Endothelial cell of umbilical vein (primary cell): ENCODE results near the gene CLEC17A. TPM values are rescaled to one million over a fixed set of nuclear protein-coding genes. Genes with fewer than 3 reads are reported as not detected.

Experiments used
- BruUV-seq: library from RNA; stranded (reverse); fragments of 400-500 nt; replicated peaks from 2 replicates; lab custom pipeline; 2021; lab: Mats Ljungman, UMichigan
- CTCF ChIA-PET: fragments of 300-600, 350-600 bp; sonication (Branson Sonifier 250); formaldehyde crosslinking; loops from one replicate; lab custom pipeline; 2021; ENCODE audit warnings: antibody characterized with exemption, inconsistent platforms; lab: Charles Lee
- POLR2A ChIA-PET: fragments of 300-600, 350-600 bp; sonication (Branson Sonifier 250); formaldehyde crosslinking; loops from one replicate; lab custom pipeline; 2021; ENCODE audit warnings: antibody characterized with exemption, inconsistent platforms; lab: Charles Lee
- DNase-seq: peaks from one replicate; pipeline ENCODE4 v3.0.0-alpha.2; 2011; ENCODE audit warnings: low read depth, low spot score
- FAIRE-seq: peaks from 2 replicates; lab custom pipeline; 2011; peaks lifted over from hg19 to GRCh38; lab: Jason Lieb, UNC
- H2AFZ ChIP-seq: 2 replicates; pipeline ENCODE4 v1.6.0; 2012; ENCODE audit warnings: low read depth, low read length, control low read depth, inconsistent platforms
- H3K27ac ChIP-seq: 2 replicates; pipeline ENCODE4 v1.5.1; 2011; ENCODE audit warnings: low read depth, mild to moderate bottlenecking, control low read depth, low read length, moderate library complexity; ENCODE audit not compliant: insufficient read depth
- H3K27me3 ChIP-seq, 2 experiments: 2 replicates each; pipeline versions ENCODE4 v1.6.0 to v1.6.1; 2011; ENCODE audit warnings: low read length in 2 of 2, mixed read lengths in 1 of 2; ENCODE audit not compliant: control insufficient read depth in 2 of 2, insufficient read depth in 2 of 2
- H3K36me3 ChIP-seq, 2 experiments: 2 replicates in 1 of 2; 3 replicates in 1 of 2; pipeline ENCODE4 v1.5.1; 2011; ENCODE audit warnings: low read length in 2 of 2, mild to moderate bottlenecking in 1 of 2, moderate library complexity in 1 of 2; ENCODE audit not compliant: control insufficient read depth in 2 of 2, insufficient read depth in 2 of 2; ENCODE audit errors: extremely low read depth in 1 of 2
- H3K4me1 ChIP-seq: 3 replicates; pipeline ENCODE4 v1.5.1; 2011; ENCODE audit warnings: mild to moderate bottlenecking, low read length; ENCODE audit not compliant: control insufficient read depth, insufficient read depth; ENCODE audit errors: extremely low read depth
- H3K4me2 ChIP-seq: 2 replicates; pipeline ENCODE4 v1.6.1; 2011; ENCODE audit warnings: low read length, control low read depth, mixed read lengths; ENCODE audit not compliant: insufficient read depth
- H3K4me3 ChIP-seq, 3 experiments: fragments of 200-600 bp in 1 of 3; sonication (generic), shearing (Covaris generic) in 1 of 3; replicated peaks in 1 of 3; 2 replicates each; pipeline ENCODE4 v1.5.1; 2011 to 2016; ENCODE audit warnings: control low read depth in 3 of 3, low read length in 3 of 3, mild to moderate bottlenecking in 2 of 3, inconsistent platforms in 1 of 3, low read depth in 1 of 3, moderate library complexity in 1 of 3; ENCODE audit not compliant: insufficient read depth in 1 of 3
- H3K79me2 ChIP-seq: 2 replicates; pipeline ENCODE4 v1.6.0; 2012; ENCODE audit warnings: low read length, inconsistent platforms; ENCODE audit not compliant: control insufficient read depth, insufficient read depth
- H3K9ac ChIP-seq: replicated peaks from 2 replicates; pipeline ENCODE3; 2011; ENCODE audit warnings: low read length, control low read depth; ENCODE audit not compliant: insufficient read depth; ENCODE audit errors: extremely low read depth
- H3K9me1 ChIP-seq: replicated peaks from 3 replicates; pipeline ENCODE4 v1.6.0; 2011; ENCODE audit warnings: mild to moderate bottlenecking, low read length; ENCODE audit not compliant: control insufficient read depth, insufficient read depth; ENCODE audit errors: extremely low read depth
- H3K9me3 ChIP-seq: replicated peaks from 2 replicates; pipeline ENCODE4 v1.5.1; 2012; ENCODE audit warnings: low read length, inconsistent platforms; ENCODE audit not compliant: control insufficient read depth, insufficient read depth
- H4K20me1 ChIP-seq: replicated peaks from 2 replicates; pipeline ENCODE3; 2011; ENCODE audit warnings: mild to moderate bottlenecking, low read length; ENCODE audit not compliant: control insufficient read depth, insufficient read depth; ENCODE audit errors: extremely low read depth
- EZH2 ChIP-seq: IDR thresholded peaks from 2 replicates; pipeline ENCODE4 v1.6.1; 2012; ENCODE audit warnings: borderline replicate concordance, low read depth, mild to moderate bottlenecking, moderate library complexity, low read length, inconsistent platforms; ENCODE audit not compliant: severe bottlenecking
- FOS ChIP-seq: IDR thresholded peaks from 2 replicates; pipeline ENCODE4 v1.6.1; 2011; ENCODE audit warnings: mild to moderate bottlenecking, low read length, moderate library complexity, borderline replicate concordance; ENCODE audit not compliant: insufficient read depth
- GATA2 ChIP-seq: IDR thresholded peaks from 2 replicates; pipeline ENCODE4 v1.7.0; 2011; ENCODE audit warnings: low read depth, mild to moderate bottlenecking, moderate library complexity, mixed read lengths, low read length; ENCODE audit not compliant: insufficient read length, insufficient read depth
- JUN ChIP-seq: IDR thresholded peaks from 2 replicates; pipeline ENCODE4 v1.6.1; 2011; ENCODE audit warnings: borderline replicate concordance, low read depth; ENCODE audit not compliant: insufficient read length, insufficient read depth
- MYC ChIP-seq: IDR thresholded peaks from one replicate; pipeline ENCODE4 v1.6.1; 2011; ENCODE audit warnings: mild to moderate bottlenecking, low read depth, low read length
- POLR2A ChIP-seq: IDR thresholded peaks from 2 replicates; pipeline ENCODE4 v1.6.1; 2012; ENCODE audit warnings: low read depth, mild to moderate bottlenecking, control low read depth, low read length
- POLR2AphosphoS5 ChIP-seq: IDR thresholded peaks from 2 replicates; pipeline ENCODE4 v1.6.1; 2012; ENCODE audit warnings: low read depth, mild to moderate bottlenecking, control low read depth, low read length, moderate library complexity; ENCODE audit not compliant: insufficient read depth
- dilution Hi-C: fragments of 300-500 bp; cut with MboI; formaldehyde crosslinking; loops from one replicate; pipeline ENCODE4 v1.15.0; 2019; ENCODE audit warnings: low sequenced_read_pairs; ENCODE audit not compliant: extremely low pct_ligation_motif_present
- intact Hi-C: fragments of 100-400 bp; cut with micrococcal nuclease; formaldehyde crosslinking; loops from one replicate; pipeline ENCODE4 v1.10.0; 2022
- polyA plus RNA-seq, 4 experiments: library from polyadenylated mRNA; depleted of rRNA in 3 of 4; stranded (reverse) in 3 of 4; unstranded in 1 of 4; fragments of >200 nt; gene quantifications; 2 replicates each; pipeline versions ENCODE4 v1.2.1 to v1.2.3, GENCODE V29; 2011 to 2012; ENCODE audit warnings: missing spikeins in 1 of 4
- total RNA-seq: library from RNA; stranded (reverse); gene quantifications from 2 replicates; pipeline ENCODE4 v1.2.3, GENCODE V29; 2021
- TF ChIP-seq, protein P1 (sequence below), 2 donors: IDR thresholded peaks; 1 replicate in 1 of 2; 2 replicates in 1 of 2; pipeline ENCODE4 v1.5.1; 2011; ENCODE audit warnings: low read length in 2 of 2, mild to moderate bottlenecking in 2 of 2, moderate library complexity in 2 of 2, control low read depth in 1 of 2, inconsistent platforms in 1 of 2, low read depth in 1 of 2; ENCODE audit not compliant: insufficient read depth in 1 of 2; ENCODE audit errors: extremely low read depth in 1 of 2
- TF ChIP-seq, protein P2 (sequence below): IDR thresholded peaks from 2 replicates; pipeline ENCODE4 v1.6.1; 2011; ENCODE audit not compliant: insufficient read depth, insufficient read length

Gene CLEC17A
- total and polyA plus RNA-seq, 2 donors (not counting 3 experiments of a cell fraction or from before 2014, with no cell fraction given) = 0.07 TPM; not detected in 1

DNA sequence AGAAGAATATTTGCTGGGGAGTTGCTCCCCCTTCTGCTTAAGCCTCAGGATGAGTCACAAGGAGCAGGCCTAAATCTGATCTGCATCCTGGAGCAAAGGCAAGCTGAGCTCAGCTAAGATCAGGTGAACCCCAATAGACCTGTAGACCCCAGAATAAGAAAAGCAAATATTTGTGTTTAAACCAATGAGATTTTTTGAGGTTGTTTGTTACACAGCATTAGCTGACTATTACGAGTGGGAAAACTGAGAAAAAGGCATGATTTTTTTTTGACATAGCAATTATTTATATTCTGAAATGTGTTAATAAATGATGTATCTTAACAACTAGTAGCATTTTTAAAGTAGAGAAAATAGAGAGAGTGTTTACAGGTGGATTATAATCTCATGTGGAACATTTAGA lies 46.7 kb downstream of the CLEC17A start:
- Histone ChIP-seq H3K27me3 (no peaks in the 10 kb centered on the region), H3K9ac (no peak overlapping the region)

More for the DNA sequence above, 46.7 kb downstream of the CLEC17A start:
- Histone ChIP-seq H3K79me2 (no peaks in the 10 kb centered on the region), H3K27ac (no peak overlapping the region), H3K36me3 (no peaks in the 10 kb centered on the region), H3K9me1 (no peaks in the 10 kb centered on the region), H3K4me3 (no peak overlapping the region), H3K9me3 (no peaks in the 10 kb centered on the region), H2AFZ (no peak overlapping the region), H3K4me2 (no peak overlapping the region), H4K20me1 (no peaks in the 10 kb centered on the region), H3K4me1 (no peaks in the 10 kb centered on the region)
- CTCF ChIA-PET = interaction anchor here (1.3 kb wide), 1 partner anchor 56 kb away, joined by 4 read pairs; no protein-coding TSS in a partner anchor
- DNase-seq (no peak), FAIRE-seq (no peak)
- intact Hi-C loops (no loop called here), dilution Hi-C loops (no loop called here)
- TF ChIP-seq, protein P1, sequence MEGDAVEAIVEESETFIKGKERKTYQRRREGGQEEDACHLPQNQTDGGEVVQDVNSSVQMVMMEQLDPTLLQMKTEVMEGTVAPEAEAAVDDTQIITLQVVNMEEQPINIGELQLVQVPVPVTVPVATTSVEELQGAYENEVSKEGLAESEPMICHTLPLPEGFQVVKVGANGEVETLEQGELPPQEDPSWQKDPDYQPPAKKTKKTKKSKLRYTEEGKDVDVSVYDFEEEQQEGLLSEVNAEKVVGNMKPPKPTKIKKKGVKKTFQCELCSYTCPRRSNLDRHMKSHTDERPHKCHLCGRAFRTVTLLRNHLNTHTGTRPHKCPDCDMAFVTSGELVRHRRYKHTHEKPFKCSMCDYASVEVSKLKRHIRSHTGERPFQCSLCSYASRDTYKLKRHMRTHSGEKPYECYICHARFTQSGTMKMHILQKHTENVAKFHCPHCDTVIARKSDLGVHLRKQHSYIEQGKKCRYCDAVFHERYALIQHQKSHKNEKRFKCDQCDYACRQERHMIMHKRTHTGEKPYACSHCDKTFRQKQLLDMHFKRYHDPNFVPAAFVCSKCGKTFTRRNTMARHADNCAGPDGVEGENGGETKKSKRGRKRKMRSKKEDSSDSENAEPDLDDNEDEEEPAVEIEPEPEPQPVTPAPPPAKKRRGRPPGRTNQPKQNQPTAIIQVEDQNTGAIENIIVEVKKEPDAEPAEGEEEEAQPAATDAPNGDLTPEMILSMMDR (IDR thresholded peaks at IDR 0.05; ENCODE audit: extremely low read depth in 1 of 2, insufficient read depth in 1 of 2, low read depth in 1 of 2, low read length in 2 of 2) = no peak
- TF ChIP-seq POLR2AphosphoS5 (no peak), POLR2A (no peak), GATA2 (no peak), JUN (no peak), EZH2 (no peak), FOS (no peak), MYC (no peak)
- TF ChIP-seq, protein P2, sequence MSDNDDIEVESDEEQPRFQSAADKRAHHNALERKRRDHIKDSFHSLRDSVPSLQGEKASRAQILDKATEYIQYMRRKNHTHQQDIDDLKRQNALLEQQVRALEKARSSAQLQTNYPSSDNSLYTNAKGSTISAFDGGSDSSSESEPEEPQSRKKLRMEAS = no peak
- no TSS peak for BruUV-seq
- POLR2A ChIA-PET = no interaction called here
